Activated CD8-positive, alpha-beta memory T cell treated with anti-CD3 and anti-CD28 coated beads for 4 hours (primary cell): ENCODE results near the gene CHAC2.
"Not testable (repeated sequence)": the region's sequence is repeated elsewhere in the genome, so short reads cannot be mapped to it uniquely, and the experiment has no call there.

Experiments
- DNase-seq, 2 donors: peaks; one replicate each; pipeline ENCODE4 v3.0.0-alpha.2; 2020; ENCODE audit warnings: low read depth in 2 of 2

Gene CHAC2

DNA sequence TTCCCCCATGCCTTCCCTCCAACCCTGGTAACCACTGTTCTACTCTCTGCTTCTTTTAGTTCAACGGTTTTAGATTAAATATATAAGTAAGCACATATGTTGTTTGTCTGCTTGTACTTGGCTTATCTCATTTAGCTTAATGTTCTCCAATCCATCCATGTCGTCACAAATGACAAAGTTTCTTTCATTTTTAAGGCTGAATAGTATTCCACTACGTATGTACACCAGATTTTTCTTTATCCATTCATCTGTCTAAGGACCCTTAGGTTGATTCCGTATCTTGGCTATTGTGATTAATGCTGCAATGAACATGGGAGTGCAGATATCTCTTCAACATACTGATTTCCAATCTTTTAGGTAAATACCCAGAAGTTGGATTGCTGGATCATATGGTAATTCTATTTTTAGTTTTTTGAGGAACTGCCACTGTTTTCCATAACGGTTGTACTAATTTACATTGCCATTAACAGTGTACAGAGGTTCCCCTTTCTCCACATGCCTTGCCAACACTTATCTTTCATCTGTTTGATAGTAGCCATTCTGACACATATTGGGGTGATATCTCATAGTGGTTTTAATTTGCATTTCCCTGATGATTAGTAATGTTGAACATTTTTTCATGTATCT is 11.0 kb downstream of the CHAC2 start:
- DNase-seq: no peak

GRCh38 chr2:53780056-53780455 is 12.5 kb downstream of the CHAC2 start:
- no peak for DNase-seq

- no peak for DNase-seq
Observed at GRCh38 chr2:53782676-53783075, 15.1 kb downstream of the CHAC2 start.

- DNase-seq: no peak
Observed at GRCh38 chr2:53784436-53784835, 16.8 kb downstream of the CHAC2 start.

DNA sequence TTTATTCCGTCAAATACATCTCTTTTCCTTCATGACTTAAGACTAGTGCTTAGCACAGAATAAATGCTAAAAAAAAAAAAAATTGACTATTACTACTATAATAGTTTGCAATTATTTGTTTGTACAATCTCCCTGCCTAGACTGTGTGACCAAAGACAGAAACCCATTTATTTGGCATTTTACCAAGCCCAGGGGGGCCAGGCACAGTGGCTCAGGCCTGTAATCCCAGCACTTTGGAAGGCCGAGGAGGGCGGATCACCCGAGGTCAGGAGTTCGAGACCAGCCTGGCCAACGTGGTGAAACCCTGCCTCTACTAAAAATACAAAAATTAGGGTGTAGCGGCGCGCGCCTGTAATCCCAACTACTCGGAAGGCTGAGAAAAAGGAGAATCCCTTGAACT is 17.8 kb downstream of the CHAC2 start:
- DNase-seq: no peak

DNA sequence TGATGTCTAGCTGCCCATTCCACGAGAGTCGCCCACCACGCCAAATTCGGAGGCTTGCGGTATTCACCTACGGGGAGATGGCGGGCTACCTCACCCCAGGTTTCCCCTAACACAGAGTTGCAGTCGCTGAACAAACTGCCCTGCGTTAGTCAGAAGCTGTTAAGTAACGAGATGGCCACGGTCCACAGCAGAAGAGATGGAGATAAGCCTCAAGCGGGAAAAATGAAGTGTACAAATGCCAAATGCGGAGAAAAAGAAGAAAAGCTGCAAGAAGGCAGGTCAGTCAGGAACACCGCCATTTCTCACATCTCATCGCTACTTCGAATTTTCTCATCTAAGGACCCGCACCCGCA is 18.7 kb downstream of the CHAC2 start:
- DNase-seq: peak in 1 of 2 donors; percentile 7

- peak; percentile 77 for DNase-seq
Observed at GRCh38 chr2:53786705-53787613, 19.4 kb downstream of the CHAC2 start, which contains the start of the genes ASB3 and ERLEC1. Gene ASB3, minus strand, starts transcription at chr2:53786953. Its CDS starts 21,381 bp downstream, at chr2:53765572. Gene ERLEC1, plus strand, starts transcription at chr2:53787044. Its CDS starts 167 bp downstream, at chr2:53787211.

DNA sequence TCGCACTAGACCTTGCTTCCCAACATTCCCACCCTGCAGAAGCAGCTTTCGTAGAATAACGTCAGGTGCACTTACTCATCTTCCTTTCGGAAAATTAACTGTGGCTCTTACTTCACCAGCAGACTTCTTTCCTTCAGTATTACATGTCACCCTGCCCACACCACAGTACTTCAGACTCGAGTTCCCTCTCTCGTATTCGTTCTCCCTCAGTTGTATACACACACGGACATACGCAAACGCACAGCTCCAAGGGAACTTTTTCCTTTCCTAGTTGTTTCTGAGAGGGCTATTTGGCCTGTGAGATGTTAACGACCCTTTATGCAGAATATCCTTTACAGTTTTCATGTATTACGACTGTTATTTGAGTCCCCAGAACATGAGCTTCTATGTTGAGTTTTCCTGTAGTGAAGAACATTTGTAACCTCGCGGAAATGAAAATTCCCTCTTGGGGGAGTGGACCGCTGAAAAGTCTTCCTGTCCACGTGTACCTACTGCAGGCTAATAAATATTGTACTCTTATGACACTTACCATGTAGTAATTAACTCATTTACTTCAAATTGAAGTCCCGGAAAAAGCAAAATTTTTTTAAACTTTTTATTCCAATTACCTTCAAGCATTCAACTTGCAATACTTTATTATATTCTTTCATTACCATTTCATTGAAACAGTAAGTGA is 20.1 kb downstream of the CHAC2 start:
- DNase-seq: no peak

DNA sequence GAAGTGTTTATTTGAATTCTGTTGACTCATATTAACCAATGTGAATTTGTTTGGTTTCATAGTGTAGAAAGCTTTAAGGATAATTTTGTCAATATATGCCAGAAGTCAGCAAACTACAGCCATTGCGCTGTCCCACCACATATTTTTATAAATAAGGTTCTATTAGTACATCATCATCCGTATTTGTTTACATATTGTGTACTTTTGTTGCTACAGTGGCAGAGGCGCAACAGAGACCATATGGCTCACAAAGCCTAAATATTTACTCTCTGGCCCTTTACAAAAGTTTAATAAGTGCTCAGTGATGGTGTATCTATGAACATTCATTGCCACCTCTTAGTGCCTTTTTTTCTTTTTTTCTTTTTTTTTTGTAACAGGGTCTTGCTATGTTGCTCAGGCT is 25.7 kb downstream of the CHAC2 start:
- no peak for DNase-seq

GRCh38 chr2:53793821-53794220 is 26.2 kb downstream of the CHAC2 start:
- DNase-seq: no peak

DNA sequence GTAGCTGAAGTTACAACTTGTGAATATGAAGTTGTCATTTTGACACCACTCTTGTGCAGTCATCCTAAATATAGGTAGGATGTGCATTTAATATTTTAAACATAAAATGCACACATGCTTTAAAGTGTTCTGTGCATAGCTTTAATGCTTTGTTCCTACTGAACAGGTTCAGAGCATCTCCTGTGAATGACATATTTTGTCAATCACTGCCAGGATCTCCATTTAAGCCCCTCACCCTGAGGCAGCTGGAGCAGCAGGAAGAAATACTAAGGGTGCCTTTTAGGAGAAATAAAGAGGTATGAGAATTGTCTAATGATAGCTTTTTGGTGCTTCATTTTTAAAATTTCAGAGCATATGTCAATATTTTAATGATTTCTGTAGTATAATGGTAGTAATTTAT is 33.9 kb downstream of the CHAC2 start:
- DNase-seq: no peak

- DNase-seq: no peak
Observed at GRCh38 chr2:53802617-53803151, 35.1 kb downstream of the CHAC2 start.

DNA sequence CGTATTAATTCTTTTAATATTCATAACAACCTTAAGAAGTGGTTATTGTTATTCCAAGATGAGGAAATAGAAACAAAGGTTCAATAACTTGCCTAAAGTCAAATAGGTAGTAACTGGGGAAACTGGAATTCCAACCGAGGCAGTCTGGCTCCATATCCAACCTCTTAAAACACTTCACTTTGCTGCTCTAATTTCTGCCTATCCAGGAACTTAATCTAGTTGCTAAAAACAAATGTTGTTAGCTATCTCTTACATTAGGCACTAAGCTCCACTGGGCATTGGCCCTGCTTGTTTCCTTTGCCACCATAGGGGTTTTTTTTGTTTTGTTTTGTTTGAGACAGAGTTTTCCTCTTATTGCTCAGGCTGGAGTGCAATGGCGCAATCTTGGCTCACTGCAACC is 44.0 kb downstream of the CHAC2 start:
- no peak for DNase-seq

DNA sequence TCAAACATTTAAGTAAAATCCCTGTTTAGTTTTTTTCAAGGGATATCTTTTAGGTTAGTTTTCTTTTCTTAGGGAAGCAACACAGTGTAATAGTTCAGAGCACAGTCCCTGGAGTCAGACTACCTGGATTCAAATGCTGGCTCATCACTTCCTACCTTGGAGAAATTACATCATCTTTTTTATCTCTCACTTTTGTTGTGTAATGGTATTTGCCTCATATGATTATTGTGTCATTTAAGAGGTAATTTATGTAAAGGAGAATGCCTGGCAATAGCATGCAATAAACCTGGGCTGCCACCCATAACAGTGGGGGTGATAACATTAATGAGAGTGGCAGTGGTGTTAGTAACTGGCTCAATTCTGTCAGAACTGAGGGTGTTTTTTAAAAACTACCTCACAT is 45.5 kb downstream of the CHAC2 start:
- no peak for DNase-seq

DNA sequence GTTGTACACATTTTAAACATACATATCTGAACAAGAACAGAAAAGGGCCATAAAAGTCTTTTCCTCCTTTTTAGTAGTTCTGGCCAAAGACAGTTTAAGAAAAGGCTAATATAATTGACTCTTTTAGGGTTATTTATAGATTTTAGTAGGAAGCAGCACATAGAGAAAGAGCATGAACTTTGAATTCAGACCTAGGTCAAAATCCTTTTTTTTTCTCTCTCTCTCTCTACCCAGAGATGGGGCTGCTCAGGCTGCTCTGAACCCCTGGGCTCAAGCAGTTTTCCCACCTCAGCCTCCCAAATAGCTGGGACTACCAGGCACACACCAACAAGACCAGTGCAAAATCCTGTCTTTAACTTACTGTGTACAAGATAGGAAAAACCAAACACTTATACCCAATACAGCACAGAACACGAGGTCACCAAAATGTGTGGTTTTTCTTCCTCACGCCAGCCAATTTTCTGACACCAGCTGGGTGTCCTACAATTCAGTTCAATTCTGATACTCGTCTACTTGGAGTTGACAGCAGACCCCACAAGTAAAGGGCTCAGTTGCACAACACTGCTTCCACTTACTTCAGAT is 51.3 kb downstream of the CHAC2 start:
- no peak for DNase-seq

DNA sequence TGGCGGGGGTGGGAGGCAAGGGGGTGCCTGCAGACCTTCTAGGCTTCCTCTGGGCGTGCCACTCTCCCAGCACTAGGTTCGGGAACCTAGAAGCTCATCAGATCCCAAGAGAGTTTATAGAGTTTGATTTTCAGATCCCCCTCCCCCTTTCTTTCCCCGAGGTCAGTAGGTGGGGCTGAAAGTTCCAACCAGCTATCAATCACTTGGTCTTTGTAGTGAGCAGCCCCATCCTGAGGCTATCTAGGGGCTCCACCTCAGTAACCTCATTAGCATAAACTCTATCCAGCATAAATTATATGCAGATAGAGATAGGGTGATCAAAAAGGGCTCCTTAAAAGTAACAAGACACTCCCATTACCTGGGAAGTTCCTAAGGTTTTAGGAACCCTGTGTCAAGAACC is 52.0 kb downstream of the CHAC2 start:
- no peak for DNase-seq

DNA sequence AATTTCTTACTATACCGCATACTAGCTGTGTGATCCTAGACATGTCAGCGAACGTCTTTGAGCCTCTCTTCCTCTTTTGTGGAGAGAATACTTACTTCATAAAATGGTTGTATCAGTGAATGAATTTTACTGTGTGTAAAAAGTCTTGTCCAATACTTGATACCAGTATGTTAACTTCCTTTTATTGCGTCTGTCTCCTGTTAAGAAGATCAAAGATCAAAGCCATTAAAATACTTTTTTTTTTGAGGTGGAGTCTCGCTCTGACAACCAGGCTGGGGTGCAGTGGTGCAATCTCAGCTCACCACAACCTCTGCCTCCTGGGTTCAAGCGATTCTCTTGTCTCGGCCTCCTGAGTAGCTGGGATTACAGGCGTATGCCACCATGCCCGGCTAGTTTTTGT is 52.4 kb downstream of the CHAC2 start:
- no peak for DNase-seq

- DNase-seq: no peak
Observed at GRCh38 chr2:53820711-53821110, 53.1 kb downstream of the CHAC2 start.

DNA sequence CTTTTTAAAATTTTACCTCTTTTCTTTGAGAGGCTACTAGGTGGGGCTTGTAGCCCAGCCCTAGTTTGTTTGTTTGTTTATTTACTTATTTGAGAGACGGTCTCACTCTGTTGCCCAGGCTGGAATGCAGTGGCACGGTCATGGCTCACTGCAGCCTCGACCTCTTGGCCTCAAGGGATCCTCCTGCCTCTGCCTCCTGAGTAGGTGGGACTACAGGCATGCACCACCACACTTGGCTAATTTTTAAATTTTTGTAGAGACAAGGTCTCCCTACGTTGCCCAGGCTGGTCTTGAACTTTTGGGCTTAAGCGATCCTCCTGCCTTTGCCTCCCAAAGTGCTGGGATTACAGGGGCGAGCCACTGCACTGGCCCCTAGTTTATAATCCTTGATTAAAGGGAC is 54.2 kb downstream of the CHAC2 start:
- no peak for DNase-seq

DNA sequence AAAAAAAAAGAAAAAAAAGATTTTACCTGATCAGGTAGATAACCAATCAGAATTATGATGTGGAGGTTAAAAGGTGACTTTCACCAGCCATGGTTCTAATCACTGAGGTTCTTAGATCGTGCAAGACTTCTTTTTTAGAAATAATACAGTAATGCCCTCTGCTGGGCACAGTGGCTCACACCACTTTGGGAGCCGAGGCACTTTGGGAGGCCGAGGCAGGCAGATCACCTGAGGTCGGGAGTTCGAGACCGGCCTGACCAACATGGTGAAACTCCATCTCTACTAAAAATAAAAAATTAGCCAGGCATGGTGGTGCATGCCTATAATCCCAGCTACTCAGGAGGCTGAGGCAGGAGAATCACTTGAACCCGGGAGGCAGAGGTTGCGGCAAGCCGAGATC is 56.0 kb downstream of the CHAC2 start:
- DNase-seq: not testable (repeated sequence)
